ENCODE measurements around the gene NELL2. TPM values are rescaled to one million over a fixed set of nuclear protein-coding genes. Genes with fewer than 3 reads are reported as not detected.
"Not testable (repeated sequence)": the region's sequence is repeated elsewhere in the genome, so short reads cannot be mapped to it uniquely, and the experiment has no call there.

The NELL2 gene
- total RNA-seq, 1 donor from 2014 or later = 0.50 TPM

GRCh38 chr12:44851586-44851985 lies 24.5 kb downstream of the NELL2 start:
- DNase-seq (no peak), ATAC-seq (no peak)
- intact Hi-C loops (cut with micrococcal nuclease) = no loop called here

- intact Hi-C loops (cut with micrococcal nuclease) = no loop called here
- DNase-seq (no peak), ATAC-seq (no peak)
Observed at GRCh38 chr12:44848703-44849085, 27.4 kb downstream of the NELL2 start.

GRCh38 chr12:44847888-44848702 lies 28.0 kb downstream of the NELL2 start:
- intact Hi-C loops (cut with micrococcal nuclease) = no loop called here
- ATAC-seq = no peak
- no peak for DNase-seq

GRCh38 chr12:44847403-44847802 lies 28.7 kb downstream of the NELL2 start:
- no peak for ATAC-seq
- no peak for DNase-seq
- intact Hi-C loops (cut with micrococcal nuclease) = no loop called here

GRCh38 chr12:44846826-44847225 lies 29.3 kb downstream of the NELL2 start:
- intact Hi-C loops (cut with micrococcal nuclease) = no loop called here
- ATAC-seq (no peak), DNase-seq (no peak)

GRCh38 chr12:44842669-44843068 lies 33.4 kb downstream of the NELL2 start:
- ATAC-seq (no peak), DNase-seq (no peak)
- intact Hi-C loops (cut with micrococcal nuclease) = no loop called here

- intact Hi-C loops (cut with micrococcal nuclease) = no loop called here
- no peak for ATAC-seq
- DNase-seq = no peak
Observed at GRCh38 chr12:44839785-44840184, 36.3 kb downstream of the NELL2 start.

GRCh38 chr12:44837114-44837755 lies 38.9 kb downstream of the NELL2 start:
- ATAC-seq (no peak), DNase-seq (no peak)
- intact Hi-C loops (cut with micrococcal nuclease) = no loop called here

GRCh38 chr12:44835641-44836379 lies 40.3 kb downstream of the NELL2 start:
- DNase-seq = no peak
- no peak for ATAC-seq
- intact Hi-C loops (cut with micrococcal nuclease) = no loop called here

- DNase-seq; intact Hi-C loops (cut with micrococcal nuclease); ATAC-seq: not testable (repeated sequence)
Observed at GRCh38 chr12:44834996-44835395, 41.1 kb downstream of the NELL2 start.

GRCh38 chr12:44833561-44833960 lies 42.6 kb downstream of the NELL2 start:
- intact Hi-C loops (cut with micrococcal nuclease) = no loop called here
- ATAC-seq = no peak
- no peak for DNase-seq

GRCh38 chr12:44830566-44831055 lies 45.5 kb downstream of the NELL2 start:
- intact Hi-C loops (cut with micrococcal nuclease) = no loop called here
- ATAC-seq (no peak), DNase-seq (no peak)

GRCh38 chr12:44829045-44829444 lies 47.1 kb downstream of the NELL2 start:
- intact Hi-C loops (cut with micrococcal nuclease) = no loop called here
- DNase-seq (no peak), ATAC-seq (no peak)

- ATAC-seq (no peak), DNase-seq (no peak)
- intact Hi-C loops (cut with micrococcal nuclease) = no loop called here
Observed at GRCh38 chr12:44827832-44828438, 48.2 kb downstream of the NELL2 start.

GRCh38 chr12:44821702-44822101 lies 54.4 kb downstream of the NELL2 start:
- DNase-seq; intact Hi-C loops (cut with micrococcal nuclease); ATAC-seq: not testable (repeated sequence)

- intact Hi-C loops (cut with micrococcal nuclease) = no loop called here
- DNase-seq = no peak
- ATAC-seq = no peak
Observed at GRCh38 chr12:44819884-44820283, 56.2 kb downstream of the NELL2 start.

GRCh38 chr12:44817687-44818086 lies 58.4 kb downstream of the NELL2 start:
- ATAC-seq = no peak
- no peak for DNase-seq
- intact Hi-C loops (cut with micrococcal nuclease) = no loop called here

GRCh38 chr12:44816446-44817017 lies 59.6 kb downstream of the NELL2 start:
- ATAC-seq (no peak), DNase-seq (no peak)
- intact Hi-C loops (cut with micrococcal nuclease) = no loop called here

- no peak for DNase-seq
- intact Hi-C loops (cut with micrococcal nuclease) = no loop called here
- ATAC-seq = no peak
Observed at GRCh38 chr12:44812062-44812461, 64.1 kb downstream of the NELL2 start.

Measured in left ventricle myocardium superior (tissue), 1 donor.